ENCODE data around the gene TXNDC5.

DNA sequence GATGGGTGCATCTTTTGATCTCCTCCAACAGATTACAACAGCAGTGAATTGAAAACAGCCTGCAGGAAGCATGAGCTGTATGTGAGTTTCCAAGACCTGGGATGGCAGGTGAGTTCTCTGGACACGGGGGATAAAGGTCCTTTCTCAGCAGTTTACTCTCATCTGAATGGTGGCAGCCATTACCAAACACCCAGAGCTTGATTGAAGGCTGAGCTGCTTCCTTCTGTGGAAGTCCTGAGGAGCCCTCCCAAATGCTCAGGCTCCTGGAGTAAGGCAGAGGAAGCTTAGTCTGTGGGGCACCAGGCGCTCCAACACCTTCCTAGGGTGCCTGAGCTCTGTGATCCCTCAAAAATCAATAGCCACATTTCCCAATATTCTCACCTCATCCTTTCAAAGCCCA is 31.5 kb downstream of the TXNDC5 start:
- TF ChIP-seq ZNF75D (CRISPR knock-in tag; IDR thresholded peaks at IDR 0.05; ENCODE audit: borderline replicate concordance) (no peak), CREB1 (IDR thresholded peaks at IDR 0.05) (no peak), CREB1 (CRISPR knock-in tag; IDR thresholded peaks at IDR 0.05) (no peak), NR2F2 (IDR thresholded peaks at IDR 0.05; ENCODE audit: borderline replicate concordance, low read depth) (no peak)
- TF ChIP-seq, protein P1, sequence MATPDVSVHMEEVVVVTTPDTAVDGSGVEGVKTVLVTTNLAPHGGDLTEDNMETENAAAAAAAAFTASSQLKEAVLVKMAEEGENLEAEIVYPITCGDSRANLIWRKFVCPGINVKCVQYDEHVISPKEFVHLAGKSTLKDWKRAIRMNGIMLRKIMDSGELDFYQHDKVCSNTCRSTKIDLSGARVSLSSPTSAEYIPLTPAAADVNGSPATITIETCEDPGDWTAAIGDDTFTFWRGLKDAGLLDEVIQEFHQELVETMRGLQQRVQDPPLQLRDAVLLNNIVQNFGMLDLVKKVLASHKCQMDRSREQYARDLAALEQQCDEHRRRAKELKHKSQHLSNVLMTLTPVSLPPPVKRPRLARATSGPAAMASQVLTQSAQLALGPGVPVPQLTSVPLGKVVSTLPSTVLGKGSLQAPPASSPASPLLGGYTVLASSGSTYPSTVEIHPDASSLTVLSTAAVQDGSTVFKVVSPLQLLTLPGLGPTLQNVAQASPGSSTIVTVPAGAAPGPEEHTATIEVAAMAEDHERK (CRISPR knock-in tag; IDR thresholded peaks at IDR 0.05; ENCODE audit: low read depth): no peak
- TF ChIP-seq, protein P2, sequence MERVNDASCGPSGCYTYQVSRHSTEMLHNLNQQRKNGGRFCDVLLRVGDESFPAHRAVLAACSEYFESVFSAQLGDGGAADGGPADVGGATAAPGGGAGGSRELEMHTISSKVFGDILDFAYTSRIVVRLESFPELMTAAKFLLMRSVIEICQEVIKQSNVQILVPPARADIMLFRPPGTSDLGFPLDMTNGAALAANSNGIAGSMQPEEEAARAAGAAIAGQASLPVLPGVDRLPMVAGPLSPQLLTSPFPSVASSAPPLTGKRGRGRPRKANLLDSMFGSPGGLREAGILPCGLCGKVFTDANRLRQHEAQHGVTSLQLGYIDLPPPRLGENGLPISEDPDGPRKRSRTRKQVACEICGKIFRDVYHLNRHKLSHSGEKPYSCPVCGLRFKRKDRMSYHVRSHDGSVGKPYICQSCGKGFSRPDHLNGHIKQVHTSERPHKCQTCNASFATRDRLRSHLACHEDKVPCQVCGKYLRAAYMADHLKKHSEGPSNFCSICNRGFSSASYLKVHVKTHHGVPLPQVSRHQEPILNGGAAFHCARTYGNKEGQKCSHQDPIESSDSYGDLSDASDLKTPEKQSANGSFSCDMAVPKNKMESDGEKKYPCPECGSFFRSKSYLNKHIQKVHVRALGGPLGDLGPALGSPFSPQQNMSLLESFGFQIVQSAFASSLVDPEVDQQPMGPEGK (CRISPR knock-in tag; IDR thresholded peaks at IDR 0.05): no peak

All from HepG2 (cell line).